ES-I3 (cell line): ENCODE data around the gene STRIP1.
"Not testable (repeated sequence)": the region's sequence is repeated elsewhere in the genome, so short reads cannot be mapped to it uniquely, and the experiment has no call there.

Experiments used
- H3K36me3 ChIP-seq: 2 replicates; pipeline ENCODE4 v1.6.1; 2013; ENCODE audit warnings: mild to moderate bottlenecking, low read length, control low read depth, moderate library complexity; ENCODE audit not compliant: insufficient read depth
- H3K4me1 ChIP-seq: 2 replicates; pipeline ENCODE4 v1.6.1; 2013; ENCODE audit warnings: mild to moderate bottlenecking, control low read depth, low read length; ENCODE audit not compliant: insufficient read depth
- H3K9ac ChIP-seq: 2 replicates; pipeline ENCODE4 v1.6.1; 2013; ENCODE audit warnings: low read depth, mild to moderate bottlenecking, low read length, moderate library complexity
- H3K9me3 ChIP-seq: 2 replicates; pipeline ENCODE4 v1.6.1; 2013; ENCODE audit warnings: mild to moderate bottlenecking, low read length, moderate library complexity; ENCODE audit not compliant: control insufficient read depth, insufficient read depth

The STRIP1 gene

DNA sequence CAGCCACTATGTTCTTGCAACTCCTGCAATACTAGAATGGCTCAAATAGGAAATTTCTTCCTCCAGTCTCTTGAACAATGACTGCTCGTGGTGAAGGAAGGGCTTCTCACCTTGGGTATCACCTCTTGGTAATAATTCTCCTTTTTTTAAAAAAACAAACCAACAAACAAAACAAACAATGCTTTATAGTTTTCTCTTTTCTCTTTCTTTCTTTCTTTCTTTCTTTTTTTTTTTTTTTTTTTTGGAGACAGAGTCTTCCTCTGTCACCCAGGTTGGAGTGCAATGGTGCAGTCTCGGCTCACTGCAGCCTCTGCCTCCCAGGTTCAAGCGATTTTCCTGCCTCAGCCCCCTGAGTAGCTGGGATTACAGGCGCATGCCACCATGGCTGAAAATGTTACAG lies 3.7 kb upstream of the STRIP1 start:
- H3K9me3 ChIP-seq, H3K36me3 ChIP-seq, H3K9ac ChIP-seq: not testable (repeated sequence)
- peaks cover 11% of the 10 kb centered on the region for H3K4me1 ChIP-seq

DNA sequence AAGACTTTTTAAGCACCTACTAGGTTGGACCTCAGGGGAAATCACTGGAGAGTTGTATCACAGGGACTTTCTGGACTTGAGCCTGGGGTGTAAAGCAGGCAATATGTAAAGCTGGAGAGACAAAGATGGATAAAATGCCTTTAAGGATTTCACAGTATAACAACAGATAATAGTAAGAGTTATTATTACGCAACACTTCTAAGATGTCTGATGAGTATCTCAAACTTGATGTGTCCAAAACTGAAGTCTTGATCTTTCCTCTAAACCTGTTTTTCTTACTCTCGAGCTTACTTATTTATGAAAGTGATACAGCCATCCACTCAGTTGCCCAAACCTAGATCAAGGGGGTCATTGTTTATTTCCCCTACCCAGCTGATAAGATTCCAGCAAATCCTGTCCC lies 2.1 kb upstream of the STRIP1 start:
- Histone ChIP-seq H3K9ac (no peak overlapping the region), H3K36me3 (peaks cover 4% of the 10 kb centered on the region), H3K9me3 (no peaks in the 10 kb centered on the region), H3K4me1 (peaks cover 13% of the 10 kb centered on the region)

DNA sequence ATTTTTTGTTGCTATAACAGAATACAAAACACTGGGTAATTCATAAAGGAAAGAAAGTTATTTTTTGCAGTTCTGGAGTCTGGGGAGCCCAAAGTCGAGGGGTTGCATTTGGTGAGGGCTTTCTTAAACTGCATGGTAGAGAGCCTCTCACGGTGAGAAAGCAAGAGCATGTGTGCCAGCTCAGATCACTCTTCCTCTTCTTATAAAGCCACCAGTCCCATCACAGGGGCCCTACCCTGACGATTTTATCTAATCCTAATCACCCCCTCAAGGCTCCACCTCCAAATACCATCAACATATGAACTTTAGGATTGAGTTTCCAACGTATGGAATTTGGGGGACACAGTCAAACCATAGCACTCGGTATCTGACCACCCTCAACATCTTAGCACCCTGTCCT lies 1.0 kb upstream of the STRIP1 start:
- Histone ChIP-seq H3K9me3 (no peaks in the 10 kb centered on the region), H3K9ac (no peak overlapping the region)

DNA sequence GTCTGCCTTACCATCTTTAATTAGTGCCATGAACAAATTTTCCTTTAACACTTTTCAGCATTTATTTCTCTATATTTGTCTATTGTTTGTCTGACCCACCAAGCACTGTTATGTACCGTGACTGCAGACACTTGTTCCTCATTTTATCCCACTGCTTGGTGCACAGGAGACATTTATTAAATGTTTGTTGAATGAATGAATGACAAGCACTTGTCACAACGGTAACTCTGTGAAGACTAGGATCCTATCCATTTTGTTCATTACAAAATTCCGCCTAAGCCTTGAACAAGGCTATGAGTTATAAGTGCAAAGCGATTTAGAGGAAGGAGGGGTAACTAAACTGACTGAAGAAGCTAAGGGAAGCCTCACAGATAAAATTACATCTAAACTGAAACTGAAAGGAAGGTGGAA lies 379 bp upstream of the STRIP1 start:
- H3K4me1 ChIP-seq, result peaks cover 13% of the 10 kb centered on the region
- H3K9ac ChIP-seq, result peak overlapping the region; percentile 87; the same call in 1 of the 2 replicates
- H3K36me3 ChIP-seq, result peaks cover 9% of the 10 kb centered on the region
- H3K9me3 ChIP-seq, result no peaks in the 10 kb centered on the region

More for the DNA sequence above, 1.0 kb upstream of the STRIP1 start:
- peaks cover 4% of the 10 kb centered on the region for H3K36me3 ChIP-seq
- H3K4me1 ChIP-seq, result peaks cover 13% of the 10 kb centered on the region

DNA sequence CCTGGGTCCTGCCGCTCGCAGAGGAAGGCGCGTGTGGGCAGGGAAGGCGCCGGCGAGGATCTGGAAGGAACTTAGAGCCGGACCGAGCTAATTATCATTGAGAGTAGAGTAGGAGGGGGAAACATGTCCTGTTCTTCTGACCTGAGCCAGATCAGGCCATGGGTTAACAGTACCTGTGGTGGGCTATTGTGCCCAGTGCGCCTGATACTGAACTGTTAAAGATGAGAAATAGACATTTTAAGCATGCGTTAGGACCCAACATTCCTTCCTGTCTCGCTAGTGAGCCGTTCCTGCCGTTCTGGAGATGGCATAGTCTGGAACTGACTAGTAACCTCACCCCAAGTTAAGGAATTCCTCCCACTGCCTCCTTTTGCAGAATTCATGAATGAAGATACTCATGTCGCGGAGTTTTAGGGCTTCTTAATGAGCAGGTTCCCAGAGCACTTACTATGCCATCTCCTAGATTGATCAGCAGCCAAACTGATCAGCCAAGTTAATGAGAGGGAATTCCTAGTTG lies 870 bp downstream of the STRIP1 start:
- Histone ChIP-seq H3K9ac (peak overlapping the region; percentile 87), H3K36me3 (peaks cover 16% of the 10 kb centered on the region), H3K9me3 (no peaks in the 10 kb centered on the region), H3K4me1 (peaks cover 13% of the 10 kb centered on the region)

GRCh38 chr1:110038271-110038670 lies 3.8 kb downstream of the STRIP1 start:
- no peak overlapping the region for H3K9ac ChIP-seq
- H3K36me3 ChIP-seq, result peaks cover 40% of the 10 kb centered on the region
- H3K9me3 ChIP-seq, result no peaks in the 10 kb centered on the region
- peaks cover 6% of the 10 kb centered on the region for H3K4me1 ChIP-seq

DNA sequence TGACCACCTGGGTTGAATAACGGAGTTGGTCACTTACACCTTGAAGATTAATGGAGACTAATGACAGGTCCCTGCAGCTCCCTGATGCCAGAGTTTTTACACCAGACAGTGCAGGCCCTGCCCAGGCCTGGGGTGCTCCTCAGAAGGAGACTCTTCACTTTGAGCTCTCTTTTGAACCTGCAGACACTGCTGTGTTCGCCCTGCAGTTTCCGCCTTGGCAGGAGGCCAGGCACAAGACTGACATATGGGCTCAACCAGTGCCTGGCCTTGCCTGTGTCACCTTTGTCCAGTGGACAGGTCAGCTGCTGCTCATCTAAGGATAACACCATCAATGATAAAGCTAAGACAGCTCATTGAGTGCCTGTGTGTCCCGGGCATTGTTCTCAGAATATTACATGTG lies 5.2 kb downstream of the STRIP1 start:
- peaks cover 44% of the 10 kb centered on the region for H3K36me3 ChIP-seq
- no peak overlapping the region for H3K9ac ChIP-seq
- no peaks in the 10 kb centered on the region for H3K9me3 ChIP-seq
- H3K4me1 ChIP-seq, result peaks cover 6% of the 10 kb centered on the region

DNA sequence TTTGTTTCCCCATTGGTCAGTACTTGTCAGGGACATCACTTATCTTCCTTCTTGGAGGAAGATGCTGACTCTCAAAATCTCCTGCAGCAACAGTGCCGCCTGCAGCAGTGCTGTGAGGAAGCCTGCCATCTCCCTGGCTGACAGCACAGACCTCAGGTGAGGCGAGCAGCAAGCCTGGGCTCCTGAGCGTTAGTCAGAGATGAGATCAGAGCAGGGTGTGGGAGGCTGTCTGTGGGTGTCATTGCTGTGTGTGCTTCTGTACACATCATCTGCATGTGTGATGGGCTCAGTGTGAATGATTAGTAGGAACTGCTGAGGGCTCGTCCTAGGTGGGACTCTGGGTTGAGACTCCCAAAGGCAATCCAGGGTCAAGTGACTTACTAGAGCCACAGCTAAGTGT lies 6.1 kb downstream of the STRIP1 start:
- peaks cover 3% of the 10 kb centered on the region for H3K4me1 ChIP-seq
- peaks cover 48% of the 10 kb centered on the region for H3K36me3 ChIP-seq
- no peaks in the 10 kb centered on the region for H3K9me3 ChIP-seq
- no peak overlapping the region for H3K9ac ChIP-seq

- no peaks in the 10 kb centered on the region for H3K4me1 ChIP-seq
- no peak overlapping the region for H3K9ac ChIP-seq
- H3K9me3 ChIP-seq, result no peaks in the 10 kb centered on the region
- H3K36me3 ChIP-seq, result peaks cover 57% of the 10 kb centered on the region
These were observed 8.6 kb downstream of the STRIP1 start for GRCh38 chr1:110043016-110043415.

DNA sequence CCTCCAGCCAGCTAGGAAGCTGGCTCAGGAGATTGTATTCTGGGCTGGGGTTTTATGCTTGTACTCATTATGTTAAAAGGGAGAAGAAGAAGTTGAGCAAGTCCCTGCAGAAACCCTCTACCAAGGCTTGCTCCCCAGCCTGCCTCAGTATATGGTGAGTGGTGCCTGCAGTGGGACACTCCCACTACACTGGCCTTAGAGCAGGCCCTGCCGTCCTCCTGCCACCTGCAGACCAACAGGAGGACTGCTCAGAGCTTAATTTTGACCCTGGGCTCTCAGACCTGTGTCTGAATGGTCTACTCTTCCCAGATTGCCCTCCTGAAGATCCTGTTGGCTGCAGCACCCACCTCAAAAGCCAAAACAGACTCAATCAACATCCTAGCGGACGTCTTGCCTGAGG lies 13.0 kb downstream of the STRIP1 start:
- H3K9me3 ChIP-seq, result no peaks in the 10 kb centered on the region
- no peaks in the 10 kb centered on the region for H3K4me1 ChIP-seq
- peaks cover 37% of the 10 kb centered on the region for H3K36me3 ChIP-seq
- H3K9ac ChIP-seq, result no peak overlapping the region

DNA sequence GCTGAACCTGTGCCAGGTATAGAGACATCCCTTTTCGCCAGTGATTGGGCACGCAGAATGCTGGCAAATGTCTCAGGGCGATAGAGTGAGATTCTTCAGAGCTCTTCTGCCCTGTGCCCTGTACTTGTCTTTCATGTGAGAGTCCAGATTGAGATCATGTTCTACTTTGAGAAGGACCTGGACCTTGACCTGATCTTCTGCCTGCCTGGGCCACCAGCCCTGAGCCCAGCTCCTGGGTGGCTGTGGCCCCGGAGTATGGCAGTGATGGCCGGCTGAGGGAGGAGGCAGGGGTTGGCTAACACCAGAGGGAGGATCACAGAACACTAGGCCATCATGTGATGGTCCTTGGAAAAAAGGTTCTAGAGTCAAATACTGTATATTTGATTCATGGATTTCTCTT lies 13.8 kb downstream of the STRIP1 start:
- Histone ChIP-seq H3K4me1 (no peaks in the 10 kb centered on the region), H3K9ac (no peak overlapping the region), H3K9me3 (no peaks in the 10 kb centered on the region), H3K36me3 (peaks cover 33% of the 10 kb centered on the region)

DNA sequence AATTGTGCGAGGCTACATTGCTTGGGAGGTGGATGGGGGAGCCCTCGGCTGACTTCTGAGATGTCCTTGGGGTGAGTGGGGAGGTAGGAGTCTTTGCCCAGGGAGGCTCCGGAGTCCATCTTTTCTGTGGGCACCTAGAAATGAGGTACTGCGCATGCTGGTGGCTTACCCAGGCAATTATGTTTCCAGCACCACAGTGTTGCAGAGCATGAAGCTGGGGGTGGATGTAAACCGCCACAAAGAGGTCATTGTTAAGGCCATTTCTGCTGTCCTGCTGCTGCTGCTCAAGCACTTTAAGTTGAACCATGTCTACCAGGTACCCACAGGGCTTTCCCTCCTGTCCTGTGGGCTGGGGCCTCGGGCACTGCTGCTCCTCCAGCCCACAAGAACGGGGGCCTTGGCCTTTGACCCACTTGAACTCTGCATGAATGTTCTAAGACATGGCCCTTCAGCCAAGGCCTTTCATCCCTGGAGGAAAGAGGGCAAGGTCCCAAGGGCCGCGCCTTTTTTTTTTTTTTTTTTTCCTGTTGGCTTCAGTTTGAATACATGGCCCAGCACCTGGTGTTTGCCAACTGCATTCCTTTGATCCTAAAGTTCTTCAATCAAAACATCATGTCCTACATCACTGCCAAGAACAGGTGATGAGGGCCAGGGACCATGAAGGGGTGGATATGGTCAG lies 14.6 kb downstream of the STRIP1 start:
- Histone ChIP-seq H3K36me3 (peaks cover 30% of the 10 kb centered on the region), H3K9me3 (no peaks in the 10 kb centered on the region), H3K4me1 (no peaks in the 10 kb centered on the region), H3K9ac (no peak overlapping the region)

- Histone ChIP-seq H3K36me3 (peaks cover 40% of the 10 kb centered on the region), H3K9ac (no peak overlapping the region), H3K9me3 (no peaks in the 10 kb centered on the region), H3K4me1 (no peaks in the 10 kb centered on the region)
These were observed 15.6 kb downstream of the STRIP1 start for GRCh38 chr1:110049801-110050601.

GRCh38 chr1:110050602-110051261 lies 16.3 kb downstream of the STRIP1 start:
- no peaks in the 10 kb centered on the region for H3K4me1 ChIP-seq
- peaks cover 41% of the 10 kb centered on the region for H3K36me3 ChIP-seq
- H3K9me3 ChIP-seq, result no peaks in the 10 kb centered on the region
- no peak overlapping the region for H3K9ac ChIP-seq
